Adipocyte (in vitro differentiated cells): ENCODE measurements around the gene KLF3.

Experiments
- DNase-seq: peaks from one replicate; pipeline ENCODE4 v3.0.0-alpha.2; 2015; ENCODE audit warnings: low read depth
- H3K27me3 ChIP-seq: replicated peaks from 2 replicates; pipeline ENCODE4 v1.7.0; 2013; ENCODE audit warnings: mild to moderate bottlenecking, low read length, moderate library complexity; ENCODE audit not compliant: control insufficient read depth, insufficient read depth
- H3K36me3 ChIP-seq: 2 replicates; pipeline ENCODE4 v1.7.0; 2013; ENCODE audit warnings: low read length, mild to moderate bottlenecking, moderate library complexity; ENCODE audit not compliant: control insufficient read depth, insufficient read depth, severe bottlenecking
- H3K4me1 ChIP-seq: 2 replicates; pipeline ENCODE4 v1.7.0; 2013; ENCODE audit warnings: mild to moderate bottlenecking, low read length, moderate library complexity; ENCODE audit not compliant: control insufficient read depth, insufficient read depth
- H3K4me3 ChIP-seq: 2 replicates; pipeline ENCODE4 v1.7.0; 2013; ENCODE audit warnings: mild to moderate bottlenecking, low read length, moderate library complexity
- H3K9ac ChIP-seq: 2 replicates; pipeline ENCODE4 v1.7.0; 2013; ENCODE audit warnings: mild to moderate bottlenecking, low read length, moderate library complexity
- H3K9me3 ChIP-seq: 2 replicates; pipeline ENCODE4 v1.7.0; 2013; ENCODE audit warnings: mild to moderate bottlenecking, low read length, moderate library complexity; ENCODE audit not compliant: control insufficient read depth

The KLF3 gene

GRCh38 chr4:38703635-38704034, 39.6 kb downstream of the KLF3 start:
- DNase-seq, result no peak
- no peak overlapping the region for H3K4me3 ChIP-seq
- H3K27me3 ChIP-seq, result no peaks in the 10 kb centered on the region
- peaks cover 15% of the 10 kb centered on the region for H3K4me1 ChIP-seq
- H3K36me3 ChIP-seq, result peaks cover 3% of the 10 kb centered on the region
- H3K9ac ChIP-seq, result no peak overlapping the region
- no peaks in the 10 kb centered on the region for H3K9me3 ChIP-seq

- Histone ChIP-seq H3K4me1 (peaks cover 6% of the 10 kb centered on the region), H3K27me3 (no peaks in the 10 kb centered on the region), H3K4me3 (no peak overlapping the region), H3K9ac (no peak overlapping the region), H3K9me3 (no peaks in the 10 kb centered on the region), H3K36me3 (no peaks in the 10 kb centered on the region)
- DNase-seq, result no peak
These were observed 40.7 kb downstream of the KLF3 start for GRCh38 chr4:38704622-38705154.

DNA sequence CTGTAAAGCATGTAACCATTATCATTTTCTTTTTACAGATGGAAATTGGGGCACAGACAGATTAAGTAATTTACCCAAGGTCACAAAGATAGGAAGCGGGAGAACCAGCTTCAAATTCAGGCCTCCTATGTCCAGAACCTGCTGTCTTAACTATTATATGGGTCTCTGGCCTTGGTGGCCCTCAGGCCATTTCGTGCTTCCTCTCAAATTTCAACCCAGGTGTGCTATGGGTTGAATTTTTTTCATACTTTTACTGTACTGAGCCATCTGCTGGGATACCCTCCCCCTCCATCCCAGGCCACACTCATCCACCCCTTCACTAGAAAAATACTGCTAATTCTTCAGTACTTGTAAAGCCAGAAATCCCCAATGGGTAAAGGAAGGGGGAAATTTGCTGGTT, 42.3 kb downstream of the KLF3 start:
- Histone ChIP-seq H3K4me1 (peaks cover 10% of the 10 kb centered on the region), H3K4me3 (no peak overlapping the region), H3K9me3 (no peaks in the 10 kb centered on the region), H3K9ac (no peak overlapping the region), H3K27me3 (no peaks in the 10 kb centered on the region), H3K36me3 (no peaks in the 10 kb centered on the region)
- no peak for DNase-seq

DNA sequence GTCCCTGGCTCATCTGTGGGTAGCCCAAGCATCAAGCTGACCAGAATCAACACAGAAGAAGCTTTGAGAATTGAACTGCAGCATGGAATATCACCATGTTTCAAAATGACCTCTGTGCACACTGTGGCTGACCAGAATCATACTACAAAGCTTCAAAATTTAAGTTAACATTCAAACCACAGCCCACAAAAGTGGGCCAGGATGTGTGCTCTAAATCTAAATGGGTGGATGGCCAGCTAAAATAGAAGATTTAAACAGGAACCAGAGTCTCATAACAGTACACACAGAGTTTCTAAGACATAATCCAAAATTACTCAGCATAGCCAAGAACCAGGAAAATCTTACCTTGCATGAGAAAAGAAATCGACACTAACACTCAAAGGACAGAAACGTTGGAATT, 46.1 kb downstream of the KLF3 start:
- DNase-seq, result no peak
- Histone ChIP-seq H3K27me3 (no peaks in the 10 kb centered on the region), H3K4me3 (no peak overlapping the region), H3K4me1 (peaks cover 4% of the 10 kb centered on the region), H3K36me3 (no peaks in the 10 kb centered on the region), H3K9ac (no peak overlapping the region), H3K9me3 (no peaks in the 10 kb centered on the region)

DNA sequence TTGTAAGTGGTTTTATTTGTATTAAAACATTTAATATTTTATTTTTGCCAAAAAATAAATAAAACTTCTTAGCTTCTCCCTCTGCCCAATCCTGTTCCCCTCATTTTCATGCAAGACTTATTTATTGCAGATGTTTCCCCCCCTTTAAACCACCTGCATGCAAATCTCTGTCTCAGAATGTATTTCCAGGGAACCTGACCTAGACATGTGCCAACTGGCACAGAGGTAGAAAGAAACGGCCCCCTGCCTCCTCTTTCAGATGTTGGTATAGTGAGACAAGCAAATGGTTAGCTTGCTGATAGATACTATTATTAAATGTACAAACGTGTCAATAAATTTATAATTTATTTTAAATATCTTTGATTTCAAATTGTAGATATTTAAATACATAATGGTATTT, 47.1 kb downstream of the KLF3 start:
- Histone ChIP-seq H3K4me1 (peaks cover 4% of the 10 kb centered on the region), H3K4me3 (no peak overlapping the region), H3K36me3 (no peaks in the 10 kb centered on the region), H3K9me3 (no peaks in the 10 kb centered on the region), H3K27me3 (no peaks in the 10 kb centered on the region), H3K9ac (no peak overlapping the region)
- DNase-seq, result no peak

- DNase-seq, result peak; percentile 37
- H3K9ac ChIP-seq, result no peak overlapping the region
- H3K4me3 ChIP-seq, result no peak overlapping the region
- no peaks in the 10 kb centered on the region for H3K9me3 ChIP-seq
- no peaks in the 10 kb centered on the region for H3K27me3 ChIP-seq
- H3K4me1 ChIP-seq, result peaks cover 4% of the 10 kb centered on the region
- no peaks in the 10 kb centered on the region for H3K36me3 ChIP-seq
These were observed 51.1 kb downstream of the KLF3 start for GRCh38 chr4:38715050-38715449.

GRCh38 chr4:38716256-38716655, 52.3 kb downstream of the KLF3 start:
- Histone ChIP-seq H3K9me3 (no peaks in the 10 kb centered on the region), H3K4me1 (peaks cover 4% of the 10 kb centered on the region), H3K36me3 (no peaks in the 10 kb centered on the region), H3K27me3 (no peaks in the 10 kb centered on the region), H3K9ac (no peak overlapping the region), H3K4me3 (no peak overlapping the region)
- DNase-seq, result no peak

GRCh38 chr4:38717604-38718003, 53.6 kb downstream of the KLF3 start:
- Histone ChIP-seq H3K9me3 (no peaks in the 10 kb centered on the region), H3K4me3 (no peak overlapping the region), H3K36me3 (no peaks in the 10 kb centered on the region), H3K9ac (no peak overlapping the region), H3K27me3 (no peaks in the 10 kb centered on the region), H3K4me1 (peaks cover 4% of the 10 kb centered on the region)
- DNase-seq, result no peak

DNA sequence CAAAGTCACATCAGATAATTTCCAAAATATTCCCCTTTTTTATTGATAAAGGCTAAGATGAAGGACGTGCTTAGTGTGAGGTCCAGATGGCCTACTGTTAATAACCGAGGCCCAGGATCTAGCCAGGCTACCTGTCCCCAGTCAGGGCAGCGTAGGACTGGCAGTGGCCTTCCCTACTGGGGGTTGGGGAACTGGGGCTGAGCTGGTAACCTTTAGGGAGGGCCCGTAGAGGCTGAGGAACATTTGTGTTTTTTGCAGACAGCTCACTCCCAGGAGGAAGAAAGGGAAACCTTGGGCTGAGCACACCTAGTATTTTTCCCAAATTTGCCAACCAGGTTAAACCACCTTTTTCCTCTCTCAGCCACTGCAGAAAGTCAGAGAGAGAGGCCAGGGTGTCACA, 59.1 kb downstream of the KLF3 start:
- peaks cover 6% of the 10 kb centered on the region for H3K4me1 ChIP-seq

GRCh38 chr4:38723726-38724474, 59.9 kb downstream of the KLF3 start:
- no peak overlapping the region for H3K4me3 ChIP-seq
- H3K27me3 ChIP-seq, result no peaks in the 10 kb centered on the region
- no peaks in the 10 kb centered on the region for H3K9me3 ChIP-seq
- DNase-seq, result peak; percentile 31
- H3K9ac ChIP-seq, result no peak overlapping the region
- peaks cover 6% of the 10 kb centered on the region for H3K4me1 ChIP-seq
- no peaks in the 10 kb centered on the region for H3K36me3 ChIP-seq

More for the DNA sequence above, 59.1 kb downstream of the KLF3 start:
- Histone ChIP-seq H3K4me3 (no peak overlapping the region), H3K9ac (no peak overlapping the region), H3K27me3 (no peaks in the 10 kb centered on the region), H3K36me3 (no peaks in the 10 kb centered on the region), H3K9me3 (no peaks in the 10 kb centered on the region)
- no peak for DNase-seq

DNA sequence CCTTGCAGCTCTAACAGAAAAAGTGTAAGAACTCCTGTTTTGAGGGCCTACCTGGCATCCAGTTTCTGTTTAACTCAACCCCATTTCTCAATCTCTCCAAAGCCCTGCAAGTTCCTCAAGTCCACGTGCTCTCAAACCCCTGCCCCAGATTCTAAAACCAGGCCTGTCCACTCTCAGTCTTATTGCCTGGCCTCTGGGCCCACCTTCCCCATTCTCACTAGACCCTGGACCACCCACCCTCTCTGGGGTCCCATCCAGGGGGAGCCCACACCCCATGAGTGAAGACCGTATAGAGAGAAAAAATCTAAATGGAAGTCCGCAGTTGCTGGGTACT, 60.4 kb downstream of the KLF3 start:
- peaks cover 6% of the 10 kb centered on the region for H3K4me1 ChIP-seq
- no peak overlapping the region for H3K4me3 ChIP-seq
- no peak overlapping the region for H3K9ac ChIP-seq
- no peak for DNase-seq
- H3K27me3 ChIP-seq, result no peaks in the 10 kb centered on the region
- no peaks in the 10 kb centered on the region for H3K9me3 ChIP-seq
- no peaks in the 10 kb centered on the region for H3K36me3 ChIP-seq

GRCh38 chr4:38728631-38729141, 64.7 kb downstream of the KLF3 start:
- Histone ChIP-seq H3K4me1 (peaks cover 15% of the 10 kb centered on the region), H3K9ac (no peak overlapping the region), H3K9me3 (no peaks in the 10 kb centered on the region), H3K4me3 (no peak overlapping the region), H3K27me3 (no peaks in the 10 kb centered on the region), H3K36me3 (no peaks in the 10 kb centered on the region)
- no peak for DNase-seq
